Mucosa of rectum (tissue), 2 donors: ENCODE measurements around the gene CCDC90B.

Source experiments
- H3K27ac ChIP-seq, 2 donors: one replicate each; pipeline ENCODE4 v1.7.0; 2013; ENCODE audit warnings: inconsistent platforms in 2 of 2, low read depth in 2 of 2, low read length in 2 of 2
- H3K27me3 ChIP-seq, 2 donors: one replicate each; pipeline ENCODE4 v1.7.0; 2013; ENCODE audit warnings: low read length in 2 of 2; ENCODE audit not compliant: control insufficient read depth in 2 of 2, insufficient read depth in 2 of 2
- H3K36me3 ChIP-seq, 2 donors: one replicate each; pipeline ENCODE4 v1.7.0; 2013; ENCODE audit warnings: low read length in 2 of 2; ENCODE audit not compliant: control insufficient read depth in 2 of 2, insufficient read depth in 2 of 2
- H3K4me1 ChIP-seq, 2 donors: one replicate each; pipeline ENCODE4 v1.7.0; 2013; ENCODE audit warnings: low read length in 2 of 2, mild to moderate bottlenecking in 1 of 2; ENCODE audit not compliant: control insufficient read depth in 2 of 2, insufficient read depth in 2 of 2
- H3K4me3 ChIP-seq, 2 donors: one replicate each; pipeline ENCODE4 v1.7.0; 2013; ENCODE audit warnings: low read length in 2 of 2
- H3K9ac ChIP-seq, 2 donors: one replicate each; pipeline ENCODE4 v1.7.0; 2013; ENCODE audit warnings: low read length in 2 of 2, low read depth in 1 of 2, mild to moderate bottlenecking in 1 of 2
- H3K9me3 ChIP-seq, 2 donors: one replicate each; pipeline ENCODE4 v1.7.0; 2013; ENCODE audit warnings: low read length in 2 of 2; ENCODE audit not compliant: control insufficient read depth in 2 of 2
- donor health status: healthy.
- donor health status: Normal muscosa, but diverticular disease.

Gene CCDC90B

GRCh38 chr11:83249445-83249844, 36.7 kb downstream of the CCDC90B start:
- no peaks in the 10 kb centered on the region for H3K36me3 ChIP-seq
- no peak overlapping the region for H3K4me3 ChIP-seq
- H3K9ac ChIP-seq, result no peak overlapping the region
- H3K4me1 ChIP-seq, result no peaks in the 10 kb centered on the region
- H3K9me3 ChIP-seq, result no peaks in the 10 kb centered on the region
- H3K27ac ChIP-seq, result no peak overlapping the region
- H3K27me3 ChIP-seq, result no peaks in the 10 kb centered on the region

DNA sequence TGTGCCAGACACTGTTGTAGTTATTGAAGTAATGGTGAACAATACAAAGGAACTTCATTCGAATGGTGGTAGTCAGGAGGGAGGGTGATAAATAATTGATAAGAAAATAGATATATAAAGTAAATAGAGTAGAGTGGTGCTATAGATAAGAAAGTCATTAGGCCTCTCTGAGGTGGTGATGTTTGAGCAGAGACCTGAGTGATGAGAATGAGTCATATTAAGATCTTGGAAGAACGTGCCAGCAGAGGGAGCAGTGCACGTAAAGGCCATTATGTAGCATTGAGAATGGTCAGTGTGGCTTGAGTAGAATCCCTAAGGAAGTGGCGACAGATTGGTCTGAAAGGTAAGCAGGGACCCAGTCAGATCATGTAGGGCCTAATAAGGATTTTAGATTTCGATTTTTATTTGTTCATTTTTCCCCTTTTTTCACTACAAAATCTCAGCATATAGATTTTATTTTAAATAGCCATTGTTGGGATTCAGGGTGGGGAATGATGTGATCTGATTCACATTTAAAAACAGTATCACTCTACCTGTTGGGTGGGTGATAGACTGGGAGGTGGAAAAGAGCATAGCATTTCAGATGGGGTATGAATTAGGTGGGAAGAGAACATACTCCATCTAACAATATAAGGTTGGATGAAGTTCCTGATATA, 44.7 kb downstream of the CCDC90B start:
- H3K27me3 ChIP-seq, result no peaks in the 10 kb centered on the region
- H3K4me1 ChIP-seq, result no peaks in the 10 kb centered on the region
- H3K27ac ChIP-seq, result no peak overlapping the region
- H3K9me3 ChIP-seq, result no peaks in the 10 kb centered on the region
- H3K9ac ChIP-seq, result no peak overlapping the region
- H3K4me3 ChIP-seq, result no peak overlapping the region
- H3K36me3 ChIP-seq, result no peaks in the 10 kb centered on the region

- Histone ChIP-seq H3K4me1 (no peaks in the 10 kb centered on the region), H3K36me3 (no peaks in the 10 kb centered on the region), H3K9ac (no peak overlapping the region), H3K27ac (no peak overlapping the region), H3K27me3 (no peaks in the 10 kb centered on the region), H3K9me3 (no peaks in the 10 kb centered on the region), H3K4me3 (no peak overlapping the region)
These were observed 48.1 kb downstream of the CCDC90B start for GRCh38 chr11:83238111-83238510.

DNA sequence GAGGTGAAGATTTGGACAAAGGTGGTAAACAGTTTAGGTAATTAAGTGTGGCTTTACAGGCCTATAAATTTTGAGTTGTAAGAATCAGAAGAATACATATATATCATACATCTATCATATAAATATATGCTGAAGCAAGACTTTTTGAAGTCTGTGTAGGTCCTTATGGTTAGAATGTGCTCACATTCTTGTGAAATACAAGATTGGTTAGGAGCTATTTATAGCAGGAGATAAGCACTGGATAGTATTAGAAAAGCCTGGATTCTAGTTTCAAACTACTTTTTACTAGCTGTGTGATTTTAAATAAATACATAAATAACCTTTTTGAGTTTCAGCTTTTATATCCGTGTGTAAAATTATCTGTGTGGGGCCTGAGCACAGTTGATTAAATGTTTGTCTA, 50.3 kb downstream of the CCDC90B start:
- Histone ChIP-seq H3K4me3 (no peak overlapping the region), H3K9ac (no peak overlapping the region), H3K27me3 (no peaks in the 10 kb centered on the region), H3K9me3 (no peaks in the 10 kb centered on the region), H3K27ac (no peak overlapping the region), H3K36me3 (no peaks in the 10 kb centered on the region), H3K4me1 (no peaks in the 10 kb centered on the region)

GRCh38 chr11:83223457-83223856, 62.7 kb downstream of the CCDC90B start:
- Histone ChIP-seq H3K4me1 (no peaks in the 10 kb centered on the region), H3K27me3 (no peaks in the 10 kb centered on the region), H3K36me3 (peaks cover 0 to 2% of the 10 kb centered on the region in 2 donors), H3K9ac (no peak overlapping the region), H3K27ac (no peak overlapping the region), H3K4me3 (no peak overlapping the region), H3K9me3 (no peaks in the 10 kb centered on the region)

- H3K4me3 ChIP-seq, result no peak overlapping the region
- H3K27ac ChIP-seq, result no peak overlapping the region
- no peak overlapping the region for H3K9ac ChIP-seq
- no peaks in the 10 kb centered on the region for H3K27me3 ChIP-seq
- no peaks in the 10 kb centered on the region for H3K9me3 ChIP-seq
- no peaks in the 10 kb centered on the region for H3K4me1 ChIP-seq
- H3K36me3 ChIP-seq, result peaks cover 0 to 2% of the 10 kb centered on the region in 2 donors
These were observed 63.7 kb downstream of the CCDC90B start for GRCh38 chr11:83222499-83222898.

DNA sequence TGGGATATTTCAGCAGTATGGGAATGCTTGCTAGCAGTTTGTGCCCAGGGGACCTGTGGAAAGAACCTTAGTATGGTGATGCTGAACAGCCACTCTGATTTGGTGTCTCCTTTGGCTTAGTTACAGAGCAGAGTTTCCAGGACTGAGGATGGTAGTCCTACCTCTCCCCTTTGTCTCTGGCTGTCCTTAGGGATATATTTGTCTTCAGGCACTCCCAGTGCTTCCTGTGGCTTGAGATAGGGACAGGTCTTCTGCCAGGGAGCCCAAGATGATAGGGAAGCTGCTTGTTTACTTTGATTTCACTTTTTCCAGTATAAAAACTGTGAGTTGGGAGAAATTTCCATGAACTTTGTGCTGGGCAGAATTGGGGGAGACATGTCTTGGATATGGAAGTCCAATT, 64.5 kb downstream of the CCDC90B start:
- Histone ChIP-seq H3K9ac (no peak overlapping the region), H3K36me3 (peaks cover 0 to 2% of the 10 kb centered on the region in 2 donors), H3K27ac (no peak overlapping the region), H3K27me3 (no peaks in the 10 kb centered on the region), H3K4me1 (no peaks in the 10 kb centered on the region), H3K4me3 (no peak overlapping the region), H3K9me3 (no peaks in the 10 kb centered on the region)

DNA sequence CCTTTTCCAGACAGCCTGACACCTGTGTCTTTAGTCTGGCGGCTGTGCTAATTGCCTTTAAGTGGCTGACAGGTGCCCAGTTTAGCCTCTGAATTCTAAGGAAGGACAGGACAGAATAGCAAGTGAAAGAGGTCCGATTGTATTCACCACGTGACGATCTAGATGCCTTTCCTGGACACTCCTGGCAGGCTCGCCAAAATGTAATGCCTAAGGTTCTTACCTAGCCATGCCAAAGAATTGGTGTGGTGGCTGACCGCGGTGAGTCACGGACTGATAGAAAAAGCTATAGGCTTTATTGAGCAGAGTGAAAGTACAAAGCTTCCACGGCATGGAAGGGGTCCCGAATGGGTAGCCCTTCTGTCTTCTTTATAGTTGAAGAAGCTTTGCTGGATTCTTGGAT, 65.9 kb downstream of the CCDC90B start:
- Histone ChIP-seq H3K27me3 (no peaks in the 10 kb centered on the region), H3K4me1 (no peaks in the 10 kb centered on the region), H3K27ac (no peak overlapping the region), H3K9me3 (no peaks in the 10 kb centered on the region), H3K4me3 (no peak overlapping the region), H3K9ac (no peak overlapping the region), H3K36me3 (no peaks in the 10 kb centered on the region)

DNA sequence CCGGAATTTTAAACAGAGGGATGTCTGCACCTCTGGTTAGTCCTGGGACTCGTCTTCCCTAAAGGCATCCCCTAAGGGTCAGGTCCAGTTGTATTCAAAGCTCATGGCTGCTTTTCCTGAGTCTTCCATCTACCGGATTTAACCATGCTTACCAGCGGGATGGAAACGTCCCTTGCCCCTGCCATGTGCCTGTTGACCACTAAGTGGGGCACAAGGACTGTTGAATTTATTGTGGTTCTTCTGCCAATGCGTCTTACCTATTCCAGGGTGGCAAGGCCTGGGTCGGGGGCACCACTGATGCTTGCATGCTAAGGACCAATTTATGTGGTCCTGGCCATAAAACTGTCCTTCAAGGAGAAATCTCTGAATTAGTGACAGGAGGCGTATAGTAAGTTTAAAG, 67.1 kb downstream of the CCDC90B start:
- Histone ChIP-seq H3K4me3 (no peak overlapping the region), H3K36me3 (no peaks in the 10 kb centered on the region), H3K9ac (no peak overlapping the region), H3K4me1 (no peaks in the 10 kb centered on the region), H3K27me3 (no peaks in the 10 kb centered on the region), H3K27ac (no peak overlapping the region), H3K9me3 (no peaks in the 10 kb centered on the region)
